COLO668 (cell line): ENCODE results near the gene CLCN2.

Source experiments
- DNase-seq: peaks from one replicate; lab custom pipeline; 2025; ENCODE audit not compliant: unreplicated experiment; lab: John Stamatoyannopoulos, UW

CLCN2 gene

GRCh38 chr3:184300378-184300720, 61.1 kb downstream of the CLCN2 start:
- no peak for DNase-seq

GRCh38 chr3:184299488-184300377, 61.7 kb downstream of the CLCN2 start:
- DNase-seq, result peak; percentile 22

- peak; percentile 95 for DNase-seq
These were observed 62.5 kb downstream of the CLCN2 start, which contains the start of gene PSMD2 for GRCh38 chr3:184298759-184299487. TSS of gene PSMD2 (plus strand) at chr3:184299241. CDS start at chr3:184299267, 26 bp downstream.

DNA sequence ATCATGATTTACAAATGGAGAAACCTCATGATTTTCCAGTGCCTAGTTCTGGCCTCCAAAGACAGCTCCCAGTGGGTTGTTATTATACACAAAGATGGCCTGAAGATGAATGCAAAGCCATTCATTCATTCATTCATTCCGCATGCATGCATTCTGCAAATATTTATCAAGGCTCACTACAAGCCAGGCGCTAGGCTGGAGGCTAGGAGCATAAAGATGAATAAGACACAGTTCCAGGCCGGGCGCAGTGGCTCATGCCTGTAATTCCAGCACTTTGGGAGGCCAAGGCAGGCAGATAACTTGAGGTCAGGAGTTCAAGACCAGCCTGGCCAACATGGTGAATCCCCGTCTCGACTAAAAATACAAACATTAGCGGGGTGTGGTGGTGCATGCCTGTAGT, 64.8 kb downstream of the CLCN2 start:
- DNase-seq, result no peak
